ENCODE measurements around the gene ZNF695. TPM values are rescaled to one million over a fixed set of nuclear protein-coding genes. Genes with fewer than 3 reads are reported as not detected.
A peak's percentile ranks its signal among the peaks of the same experiment; 100 is the strongest.
"Not testable (repeated sequence)": the region's sequence is repeated elsewhere in the genome, so short reads cannot be mapped to it uniquely, and the experiment has no call there.

The ZNF695 gene
- under 1 TPM; 0.52 to 0.86 TPM for total RNA-seq

DNA sequence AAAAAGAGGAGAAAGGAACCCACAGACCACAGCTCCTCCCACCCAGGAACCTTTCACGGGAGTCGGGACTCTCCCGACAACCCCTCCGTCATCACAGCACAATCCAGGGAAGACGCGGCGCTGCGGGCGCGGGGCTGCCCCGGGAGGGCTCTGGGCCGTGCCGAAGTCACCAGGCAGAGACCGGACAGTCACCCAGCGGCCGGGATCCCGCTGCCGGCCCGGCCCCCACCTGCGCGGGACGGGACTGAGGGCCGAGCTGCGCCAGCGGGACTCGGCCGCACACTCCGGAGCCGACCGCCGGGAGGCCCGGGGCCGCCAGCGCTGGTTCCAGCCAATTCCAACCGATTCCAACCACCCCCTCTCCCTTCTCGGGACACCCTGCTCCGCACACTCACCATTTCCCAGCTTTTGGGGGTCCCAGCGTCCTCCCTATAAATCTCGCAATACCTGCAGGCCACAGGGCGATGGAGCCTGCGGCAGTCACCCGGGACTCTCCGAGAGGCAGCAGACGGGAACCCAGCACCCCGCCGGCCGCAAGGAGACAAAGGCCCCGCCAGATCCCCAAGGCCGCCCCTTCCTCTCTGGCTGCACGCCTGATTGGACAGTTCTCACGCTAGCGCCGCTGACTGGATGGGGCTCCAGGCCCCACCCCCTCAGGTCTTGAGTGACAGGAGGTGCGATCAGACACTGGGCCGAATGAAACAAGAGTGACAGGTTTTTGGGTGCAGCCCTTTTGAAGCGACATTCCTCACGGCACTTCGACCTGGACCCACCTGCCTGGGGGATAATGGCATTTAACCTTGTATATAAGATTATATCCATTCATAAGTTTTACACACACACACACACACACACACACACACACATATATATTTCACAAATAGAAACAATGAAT lies at the start of gene ZNF695:
TSS of gene ZNF695 (minus strand) at position 547 of the 895 bp plus-strand sequence. CDS start at position 398, 149 bp downstream.
- Mint-ChIP-seq H3K27me3 (ENCODE audit: low read depth) (peaks cover 42% of the 10 kb centered on the region), H3K36me3 (ENCODE audit: low read depth) (peaks cover 18% of the 10 kb centered on the region), H3K4me1 (ENCODE audit: low read depth) (peaks cover 6% of the 10 kb centered on the region), H3K9me3 (peaks cover 18% of the 10 kb centered on the region), H3K4me3 (peak within 1 kb of the TSS; percentile 82), H3K27ac (no peak within 1 kb of the TSS)
- DNase-seq: peak; percentile 77
- intact Hi-C loops (cut with micrococcal nuclease): loop anchor here (2.0 kb wide), 1 partner anchor 71 kb away; the partner anchor contains the start of gene ZNF670
- CTCF ChIA-PET: interaction anchor here (0.7 kb wide), 2 partner anchors 38 to 1317 kb away, joined by 3 read pairs; no protein-coding TSS in a partner anchor

DNA sequence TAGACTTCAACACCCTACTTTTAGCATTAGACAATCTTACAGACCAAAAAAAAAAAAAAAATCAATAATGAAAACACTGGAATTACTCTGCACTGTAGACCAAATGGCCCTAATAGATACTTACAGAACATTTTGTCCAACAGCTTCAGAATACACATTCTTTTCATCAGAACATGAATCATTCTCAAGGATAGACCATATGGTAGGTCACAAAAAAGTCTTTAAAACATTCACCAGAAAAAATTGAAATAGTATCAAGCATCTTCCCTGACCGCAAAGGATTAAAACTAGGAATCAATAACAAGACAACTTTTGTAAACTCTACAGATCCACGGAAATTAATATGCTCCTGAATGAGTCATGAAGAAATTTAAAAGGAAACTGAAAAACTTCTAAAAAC lies 48.2 kb upstream of the ZNF695 start:
- H3K36me3 Mint-ChIP-seq (ENCODE audit: low read depth): peaks cover 54% of the 10 kb centered on the region
- no peaks in the 10 kb centered on the region for H3K27me3 Mint-ChIP-seq (ENCODE audit: low read depth)
- no peak overlapping the region for H3K27ac Mint-ChIP-seq
- H3K4me1 Mint-ChIP-seq (ENCODE audit: low read depth): peaks cover 6% of the 10 kb centered on the region
- intact Hi-C loops (cut with micrococcal nuclease): no loop called here
- H3K4me3 Mint-ChIP-seq: no peak overlapping the region
- CTCF ChIA-PET: interaction anchor here (0.7 kb wide), 1 partner anchor 185 kb away, joined by 3 read pairs; no protein-coding TSS in a partner anchor
- DNase-seq: no peak
- H3K9me3 Mint-ChIP-seq: peaks cover 62% of the 10 kb centered on the region

DNA sequence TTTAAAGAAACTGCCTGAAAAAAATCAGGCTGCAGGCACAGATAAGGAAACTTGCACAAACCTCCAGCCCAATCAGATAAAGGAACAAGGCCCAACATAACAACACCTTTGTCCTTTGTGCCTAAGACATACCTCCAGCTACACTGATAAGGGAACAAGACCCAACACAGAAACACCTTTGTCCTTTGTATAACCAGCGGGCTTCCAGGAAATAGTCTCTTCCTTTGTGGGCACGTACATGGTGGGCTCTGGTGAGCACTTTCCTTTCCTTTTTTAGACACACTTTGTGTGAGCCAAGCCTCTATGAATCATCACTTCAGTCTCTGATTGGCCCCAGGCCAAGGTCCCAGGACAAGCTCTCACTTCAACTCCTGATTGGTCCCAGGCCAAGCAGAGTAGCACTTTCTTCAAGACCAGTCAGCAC lies 47.1 kb upstream of the ZNF695 start:
- intact Hi-C loops (cut with micrococcal nuclease): no loop called here
- Mint-ChIP-seq H3K4me1 (ENCODE audit: low read depth) (peaks cover 6% of the 10 kb centered on the region), H3K9me3 (peaks cover 64% of the 10 kb centered on the region), H3K4me3 (no peak overlapping the region), H3K36me3 (ENCODE audit: low read depth) (peaks cover 60% of the 10 kb centered on the region), H3K27ac (no peak overlapping the region), H3K27me3 (ENCODE audit: low read depth) (no peaks in the 10 kb centered on the region)
- no peak for DNase-seq
- CTCF ChIA-PET: no interaction called here

DNA sequence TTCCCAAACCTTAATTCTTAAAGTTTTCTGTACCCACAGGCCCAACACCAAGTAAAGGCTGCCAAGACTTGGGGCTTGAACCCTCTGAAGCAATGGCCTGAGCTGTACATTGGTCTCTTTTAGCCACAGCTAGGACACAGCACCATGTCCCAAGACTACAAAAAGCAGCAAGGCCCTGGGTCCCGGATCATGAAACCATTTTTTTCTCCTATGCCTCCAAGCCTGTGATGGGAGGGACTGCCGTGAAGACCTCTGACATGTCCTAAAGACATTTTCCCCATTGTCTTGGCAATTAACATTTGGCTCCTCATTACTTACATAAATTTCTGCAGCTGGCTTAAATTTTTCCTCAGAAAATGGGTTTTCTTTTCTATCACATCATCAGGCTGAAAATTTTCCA lies 39.8 kb upstream of the ZNF695 start:
- Mint-ChIP-seq H3K4me1 (ENCODE audit: low read depth) (no peaks in the 10 kb centered on the region), H3K4me3 (no peak overlapping the region), H3K27ac (no peak overlapping the region), H3K9me3 (peaks cover 70% of the 10 kb centered on the region), H3K36me3 (ENCODE audit: low read depth) (peaks cover 72% of the 10 kb centered on the region), H3K27me3 (ENCODE audit: low read depth) (no peaks in the 10 kb centered on the region)
- no peak for DNase-seq
- CTCF ChIA-PET: no interaction called here
- intact Hi-C loops (cut with micrococcal nuclease): no loop called here

DNA sequence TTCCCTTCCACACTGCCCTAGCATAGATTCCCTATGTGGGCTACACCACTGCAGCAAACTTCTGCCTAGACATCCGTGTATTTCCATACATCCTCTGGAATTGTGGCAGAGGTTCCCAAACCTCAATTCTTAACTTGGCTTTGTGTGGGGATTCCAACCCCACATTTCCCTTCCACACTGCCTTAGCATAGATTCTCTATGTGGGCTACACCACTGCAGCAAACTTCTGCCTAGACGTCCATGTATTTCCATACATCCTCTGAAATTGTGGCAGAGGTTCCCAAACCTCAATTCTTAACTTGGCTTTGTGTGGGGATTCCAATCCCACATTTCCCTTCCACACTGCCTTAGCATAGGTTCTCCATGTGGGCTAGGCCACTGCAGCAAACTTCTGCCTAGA lies 39.4 kb upstream of the ZNF695 start:
- no peak for DNase-seq
- Mint-ChIP-seq H3K4me1 (ENCODE audit: low read depth) (no peaks in the 10 kb centered on the region), H3K27ac (no peak overlapping the region), H3K36me3 (ENCODE audit: low read depth) (peaks cover 71% of the 10 kb centered on the region), H3K27me3 (ENCODE audit: low read depth) (no peaks in the 10 kb centered on the region), H3K9me3 (peaks cover 68% of the 10 kb centered on the region), H3K4me3 (no peak overlapping the region)
- CTCF ChIA-PET: no interaction called here
- intact Hi-C loops (cut with micrococcal nuclease): no loop called here

DNA sequence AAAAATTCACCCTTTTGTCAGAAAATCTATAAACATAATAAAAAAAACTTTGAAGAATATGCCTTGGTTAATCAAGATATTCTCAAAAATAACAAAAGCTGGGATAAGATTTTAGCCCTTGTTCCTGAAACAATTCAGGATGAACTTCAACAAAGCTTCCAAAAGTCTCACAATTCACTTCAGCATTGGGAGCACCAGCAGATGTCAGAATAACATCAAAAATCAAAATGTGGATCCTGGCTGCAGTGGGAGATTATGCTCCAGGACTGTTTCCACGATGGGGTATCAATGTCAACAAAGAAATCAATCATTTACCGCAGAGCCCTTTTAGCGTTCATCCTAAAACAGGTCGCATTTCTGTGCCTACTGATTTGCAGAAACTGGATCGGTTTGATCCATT lies 35.5 kb upstream of the ZNF695 start:
- Mint-ChIP-seq H3K27me3 (ENCODE audit: low read depth) (no peaks in the 10 kb centered on the region), H3K4me1 (ENCODE audit: low read depth) (no peaks in the 10 kb centered on the region), H3K4me3 (no peak overlapping the region), H3K9me3 (peaks cover 70% of the 10 kb centered on the region), H3K27ac (no peak overlapping the region), H3K36me3 (ENCODE audit: low read depth) (peaks cover 82% of the 10 kb centered on the region)
- intact Hi-C loops (cut with micrococcal nuclease): no loop called here
- CTCF ChIA-PET: no interaction called here
- DNase-seq: no peak

DNA sequence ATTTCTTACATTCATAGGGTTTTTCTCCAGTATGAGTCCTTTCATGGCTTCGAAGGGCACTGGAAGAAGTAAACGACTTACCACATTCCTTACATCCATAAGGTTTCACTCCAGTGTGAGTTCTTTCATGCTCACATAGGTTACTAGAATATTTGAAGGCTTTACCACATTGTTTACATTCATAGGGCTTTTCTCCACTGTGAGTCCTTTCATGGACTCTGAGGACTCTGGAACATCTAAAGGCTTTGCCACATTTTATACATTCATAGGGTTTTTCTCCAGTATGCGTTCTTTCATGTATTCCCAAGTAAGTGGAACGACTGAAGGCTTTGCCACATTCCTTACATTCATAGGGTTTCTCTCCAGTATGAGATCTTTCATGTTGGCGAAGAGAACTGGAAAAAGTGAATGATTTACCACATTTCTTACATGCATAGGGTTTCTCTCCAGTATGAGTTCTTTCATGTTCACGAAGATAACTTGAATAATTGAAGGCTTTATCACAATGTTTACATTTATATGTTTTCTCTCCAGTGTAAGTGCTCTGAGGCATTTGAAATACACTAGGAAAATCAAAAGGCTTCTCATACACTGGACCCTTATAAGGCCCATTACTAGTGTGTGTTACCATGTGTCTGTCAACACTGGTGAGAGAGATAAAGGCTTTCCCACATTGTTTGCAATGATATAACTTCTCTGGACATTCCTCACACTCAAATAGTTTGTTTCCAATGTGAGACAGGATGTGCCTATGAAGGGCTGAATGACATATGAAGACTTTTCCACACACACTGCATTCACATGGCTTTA lies 29.9 kb upstream of the ZNF695 start:
- Mint-ChIP-seq H3K36me3 (ENCODE audit: low read depth) (peaks cover 78% of the 10 kb centered on the region), H3K4me3 (no peak overlapping the region), H3K9me3 (peaks cover 69% of the 10 kb centered on the region), H3K27me3 (ENCODE audit: low read depth) (no peaks in the 10 kb centered on the region), H3K27ac (no peak overlapping the region), H3K4me1 (ENCODE audit: low read depth) (no peaks in the 10 kb centered on the region)
- intact Hi-C loops (cut with micrococcal nuclease): no loop called here
- CTCF ChIA-PET: no interaction called here
- no peak for DNase-seq

DNA sequence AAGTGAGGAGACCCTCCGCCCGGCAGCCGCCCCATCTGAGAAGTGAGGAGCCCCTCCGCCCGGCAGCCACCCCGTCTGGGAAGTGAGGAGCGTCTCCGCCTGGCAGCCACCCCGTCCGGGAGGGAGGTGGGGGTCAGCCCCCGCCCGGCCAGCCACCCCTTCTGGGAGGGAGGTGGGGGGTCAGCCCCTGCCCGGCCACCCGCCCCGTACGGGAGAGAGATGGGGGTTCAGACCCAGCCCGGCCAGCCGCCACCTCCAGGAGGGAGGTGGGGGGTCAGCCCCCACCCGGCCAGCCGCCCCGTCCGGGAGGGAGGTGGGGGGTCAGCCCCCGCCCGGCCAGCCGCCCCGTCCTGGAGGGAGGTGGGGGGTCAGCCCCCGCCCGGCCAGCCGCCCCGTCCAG lies 24.4 kb upstream of the ZNF695 start:
- intact Hi-C loops (cut with micrococcal nuclease); H3K27me3 Mint-ChIP-seq (ENCODE audit: low read depth); H3K4me3 Mint-ChIP-seq; H3K27ac Mint-ChIP-seq; DNase-seq; CTCF ChIA-PET; H3K4me1 Mint-ChIP-seq (ENCODE audit: low read depth): not testable (repeated sequence)
- H3K36me3 Mint-ChIP-seq (ENCODE audit: low read depth): peaks cover 35% of the 10 kb centered on the region
- peaks cover 56% of the 10 kb centered on the region for H3K9me3 Mint-ChIP-seq

DNA sequence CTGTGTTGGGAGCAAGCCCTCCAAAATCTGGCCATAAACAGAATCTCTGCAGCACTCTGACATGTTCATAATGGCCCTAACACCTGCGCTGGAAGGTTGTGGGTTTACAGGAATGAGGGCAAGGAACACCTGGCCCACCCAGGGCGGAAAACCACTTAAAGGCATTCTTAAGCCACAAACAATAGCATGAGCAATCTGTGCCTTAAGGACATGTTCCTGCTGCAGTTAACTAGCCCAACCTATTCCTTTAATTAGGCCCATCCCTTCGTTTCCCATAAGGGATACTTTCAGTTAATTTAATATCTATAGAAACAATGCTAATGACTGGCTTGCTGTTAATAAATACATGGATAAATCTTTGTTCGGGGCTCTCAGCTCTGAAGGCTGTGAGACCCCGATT lies 16.8 kb upstream of the ZNF695 start:
- not testable (repeated sequence) for H3K36me3 Mint-ChIP-seq (ENCODE audit: low read depth); DNase-seq
- peaks cover 42% of the 10 kb centered on the region for H3K9me3 Mint-ChIP-seq

DNA sequence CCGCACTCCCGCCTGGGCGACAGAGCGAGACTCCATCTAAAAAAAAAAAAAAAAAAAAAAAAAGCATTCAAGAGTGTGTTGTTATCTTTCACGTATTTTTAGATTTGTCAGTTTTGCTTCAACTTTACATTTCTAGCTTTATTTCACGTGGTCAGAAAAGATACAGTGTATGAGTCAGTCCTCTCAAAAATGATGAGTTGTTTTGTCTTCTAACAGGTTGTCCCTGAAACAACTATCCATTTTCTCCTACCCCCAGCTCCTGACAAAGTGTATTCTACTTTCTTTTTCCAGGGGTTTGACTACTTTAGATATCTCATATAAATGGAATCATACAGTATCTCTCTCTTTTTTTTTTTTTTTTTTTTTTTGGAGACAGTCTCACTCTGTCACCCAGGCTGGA lies 5.5 kb upstream of the ZNF695 start:
- CTCF ChIA-PET: interaction anchor here (0.6 kb wide), 1 partner anchor 258 kb away, joined by 3 read pairs; no protein-coding TSS in a partner anchor
- H3K4me3 Mint-ChIP-seq: no peak overlapping the region
- H3K9me3 Mint-ChIP-seq: peaks cover 14% of the 10 kb centered on the region
- no peak overlapping the region for H3K27ac Mint-ChIP-seq
- peaks cover 12% of the 10 kb centered on the region for H3K27me3 Mint-ChIP-seq (ENCODE audit: low read depth)
- no peak for DNase-seq
- peaks cover under 1% of the 10 kb centered on the region for H3K36me3 Mint-ChIP-seq (ENCODE audit: low read depth)
- H3K4me1 Mint-ChIP-seq (ENCODE audit: low read depth): no peaks in the 10 kb centered on the region
- intact Hi-C loops (cut with micrococcal nuclease): no loop called here

More for the DNA sequence above, 16.8 kb upstream of the ZNF695 start:
- intact Hi-C loops (cut with micrococcal nuclease); CTCF ChIA-PET; H3K4me3 Mint-ChIP-seq; H3K4me1 Mint-ChIP-seq (ENCODE audit: low read depth); H3K27me3 Mint-ChIP-seq (ENCODE audit: low read depth); H3K27ac Mint-ChIP-seq: not testable (repeated sequence)

DNA sequence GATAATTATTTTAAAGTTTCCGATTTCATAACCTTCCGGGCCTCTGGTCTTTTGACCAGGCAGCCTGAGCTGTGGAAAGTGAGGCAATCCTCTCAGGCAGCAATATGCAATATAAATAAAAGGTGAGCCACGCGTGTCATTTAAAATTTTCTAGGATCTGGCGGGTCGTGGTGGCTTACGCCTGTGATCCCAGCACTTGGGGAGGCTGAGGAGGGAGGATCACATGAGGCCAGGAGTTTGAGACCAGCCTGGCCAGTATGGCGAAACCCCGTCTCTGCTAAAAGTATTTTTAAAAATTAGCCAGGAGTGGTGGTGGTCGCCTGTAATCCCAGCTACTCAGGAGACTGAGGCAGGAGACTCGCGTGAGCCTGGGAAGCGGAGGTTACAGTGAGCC lies 546 bp upstream of the ZNF695 start:
- Mint-ChIP-seq H3K27me3 (ENCODE audit: low read depth) (peaks cover 42% of the 10 kb centered on the region), H3K4me1 (ENCODE audit: low read depth) (peaks cover 6% of the 10 kb centered on the region), H3K36me3 (ENCODE audit: low read depth) (peaks cover 18% of the 10 kb centered on the region), H3K27ac (no peak overlapping the region), H3K9me3 (peaks cover 14% of the 10 kb centered on the region), H3K4me3 (peak overlapping the region; percentile 24)
- CTCF ChIA-PET: no interaction called here
- DNase-seq: no peak
- intact Hi-C loops (cut with micrococcal nuclease): loop anchor here (2.0 kb wide), 1 partner anchor 70 kb away; the partner anchor contains the start of gene ZNF670

DNA sequence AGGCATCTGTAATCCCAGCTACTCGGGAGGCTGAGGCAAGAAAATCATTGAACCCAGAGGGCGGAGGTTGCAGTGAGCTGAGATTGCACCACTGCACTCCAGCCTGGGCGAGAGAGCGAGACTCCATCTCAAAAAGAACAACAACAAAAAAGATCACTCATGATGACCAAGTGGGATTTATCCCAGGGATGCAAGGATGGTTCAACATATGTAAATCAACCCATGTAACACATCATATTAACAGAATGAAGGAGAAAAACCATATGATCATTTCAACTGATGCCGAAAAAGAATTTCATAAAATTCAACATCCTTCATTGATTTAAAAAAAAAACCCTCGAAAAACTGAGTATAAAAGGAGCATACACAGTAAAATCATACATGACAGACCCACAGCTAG lies 3.8 kb downstream of the ZNF695 start:
- Mint-ChIP-seq H3K27me3 (ENCODE audit: low read depth) (peaks cover 46% of the 10 kb centered on the region), H3K36me3 (ENCODE audit: low read depth) (peaks cover 20% of the 10 kb centered on the region), H3K9me3 (peaks cover 28% of the 10 kb centered on the region)
- CTCF ChIA-PET; H3K4me3 Mint-ChIP-seq; H3K27ac Mint-ChIP-seq; H3K4me1 Mint-ChIP-seq (ENCODE audit: low read depth); DNase-seq; intact Hi-C loops (cut with micrococcal nuclease): not testable (repeated sequence)

All from activated naive CD4-positive, alpha-beta T cell treated with anti-CD3 and anti-CD28 coated beads for 36 hours (primary cell).